Esophagus squamous epithelium (tissue), 5 donors: ENCODE measurements around the gene TMEM141. TPM values are rescaled to one million over a fixed set of nuclear protein-coding genes. Genes with fewer than 3 reads are reported as not detected.

Experiments used
- DNase-seq: peaks from one replicate; lab custom pipeline; 2025; lab: John Stamatoyannopoulos, UW
- H3K27ac ChIP-seq, 4 donors: fragments of 200-600 bp; sonication (generic); one replicate each; pipeline ENCODE4 v1.5.1; 2016 to 2019; ENCODE audit warnings: mild to moderate bottlenecking in 1 of 4
- H3K27me3 ChIP-seq, 4 donors: fragments of 200-600 bp; sonication (generic); 1 replicate in 3 of 4; 2 replicates in 1 of 4; pipeline versions ENCODE4 v1.5.1 to v1.6.0; 2017 to 2021; ENCODE audit warnings: antibody characterized with exemption in 1 of 4
- H3K36me3 ChIP-seq, 3 donors: fragments of 200-600 bp; sonication (generic); one replicate each; pipeline ENCODE4 v1.5.1; 2016 to 2019
- H3K4me1 ChIP-seq, 3 donors: fragments of 200-600 bp; sonication (generic); one replicate each; pipeline ENCODE4 v1.5.1; 2017 to 2019
- H3K4me3 ChIP-seq, 4 donors: fragments of 200-600 bp; sonication (generic); 1 replicate in 3 of 4; 2 replicates in 1 of 4; pipeline ENCODE4 v1.5.1; 2016 to 2019; ENCODE audit warnings: mild to moderate bottlenecking in 2 of 4, moderate library complexity in 1 of 4
- H3K9me3 ChIP-seq, 3 donors: fragments of 200-600 bp; sonication (generic); one replicate each; pipeline ENCODE4 v1.5.1; 2016 to 2019
- CTCF ChIP-seq, 6 experiments: fragments of 450-650 bp in 4 of 6; fragments of 200-600 bp in 2 of 6; sonication (generic) in 2 of 6; IDR thresholded peaks; one replicate each; pipeline ENCODE4 v1.5.1; 2016 to 2019; ENCODE audit warnings: antibody characterized with exemption in 6 of 6, mild to moderate bottlenecking in 4 of 6, moderate library complexity in 4 of 6
- POLR2A ChIP-seq, 4 donors: fragments of 450-650 bp; IDR thresholded peaks; one replicate each; pipeline ENCODE4 v1.6.1; 2017; ENCODE audit warnings: antibody characterized with exemption in 4 of 4, mild to moderate bottlenecking in 4 of 4, moderate library complexity in 3 of 4
- WGBS, 2 donors: methylation state at CpG; one replicate each; pipeline ENCODE4 v1.1.5; 2018; 5-methylcytosine and 5-hydroxymethylcytosine counted together
- intact Hi-C: fragments of 100-400 bp; cut with DNase I; formaldehyde crosslinking; loops from one replicate; pipeline ENCODE4 v1.15.0; 2022
- total RNA-seq, 4 donors: library from RNA; depleted of rRNA; stranded (reverse); fragments of >200 nt; gene quantifications; one replicate each; pipeline ENCODE4 v1.1.0, GENCODE V29; 2016
- donor health status: DM: yes; HTN: yes; CAD: no.

Gene TMEM141
- total RNA-seq, 4 donors from 2014 or later = 109 to 129 (median 123) TPM

- H3K9me3 ChIP-seq = peaks cover 0 to 10% (median 3%) of the 10 kb centered on the region in 3 donors
- intact Hi-C loops = no loop called here
- no peak for TF ChIP-seq CTCF (IDR thresholded peaks at IDR 0.05)
- no peak for TF ChIP-seq POLR2A (IDR thresholded peaks at IDR 0.05)
- no peak overlapping the region for H3K4me3 ChIP-seq
- no peaks in the 10 kb centered on the region for H3K36me3 ChIP-seq
- H3K27me3 ChIP-seq = peaks cover 0 to 49% (median 6%) of the 10 kb centered on the region in 4 donors
- DNase-seq = no peak
- no peak overlapping the region for H3K27ac ChIP-seq
- 81 to 86% methylated on average over 9 to 15 of the region's 22 CpGs for WGBS, 2 donors
- peaks cover 12 to 25% (median 12%) of the 10 kb centered on the region in 3 donors for H3K4me1 ChIP-seq
Observed at GRCh38 chr9:136747161-136748060, 43.7 kb upstream of the TMEM141 start.

GRCh38 chr9:136748201-136748600 is 42.9 kb upstream of the TMEM141 start, which contains the start of gene LCN6:
LCN6 (minus strand) TSS chr9:136748525; CDS start chr9:136748483, 42 bp downstream.
- H3K9me3 ChIP-seq = peaks cover 0 to 10% (median 3%) of the 10 kb centered on the region in 3 donors
- intact Hi-C loops = no loop called here
- peak within 1 kb of the TSS in 3 of 4 donors; percentile 6 to 55 (median 43) for H3K27ac ChIP-seq
- no peak for DNase-seq
- no peaks in the 10 kb centered on the region for H3K36me3 ChIP-seq
- WGBS, 2 donors = 28 to 90% methylated on average over 2 to 3 of the region's 8 CpGs
- peaks cover 0 to 42% (median 0%) of the 10 kb centered on the region in 4 donors for H3K27me3 ChIP-seq
- no peak within 1 kb of the TSS for H3K4me3 ChIP-seq
- H3K4me1 ChIP-seq = peaks cover 4 to 18% (median 4%) of the 10 kb centered on the region in 3 donors
- TF ChIP-seq POLR2A (IDR thresholded peaks at IDR 0.05) (no peak), CTCF (IDR thresholded peaks at IDR 0.05) (no peak)

- peaks cover 0 to 10% (median 3%) of the 10 kb centered on the region in 3 donors for H3K9me3 ChIP-seq
- peaks cover 0 to 42% (median 0%) of the 10 kb centered on the region in 4 donors for H3K27me3 ChIP-seq
- H3K4me1 ChIP-seq = peaks cover 0 to 10% (median 0%) of the 10 kb centered on the region in 3 donors
- no peak for TF ChIP-seq POLR2A (IDR thresholded peaks at IDR 0.05)
- TF ChIP-seq CTCF (IDR thresholded peaks at IDR 0.05) = no peak
- WGBS, 2 donors = 73 to 75% methylated on average over 11 to 14 of the region's 21 CpGs
- no peaks in the 10 kb centered on the region for H3K36me3 ChIP-seq
- peak overlapping the region in 3 of 4 donors; percentile 6 to 55 (median 43) for H3K27ac ChIP-seq
- H3K4me3 ChIP-seq = no peak overlapping the region
- intact Hi-C loops = no loop called here
- no peak for DNase-seq
Observed at GRCh38 chr9:136748666-136749611, 42.2 kb upstream of the TMEM141 start.

- Histone ChIP-seq H3K4me3 (no peak overlapping the region), H3K4me1 (peaks cover 0 to 10% (median 0%) of the 10 kb centered on the region in 3 donors), H3K27ac (no peak overlapping the region), H3K9me3 (peaks cover 0 to 11% (median 3%) of the 10 kb centered on the region in 3 donors), H3K36me3 (no peaks in the 10 kb centered on the region), H3K27me3 (peaks cover 0 to 39% (median 0%) of the 10 kb centered on the region in 4 donors)
- TF ChIP-seq CTCF (IDR thresholded peaks at IDR 0.05) (no peak), POLR2A (IDR thresholded peaks at IDR 0.05) (no peak)
- DNase-seq = no peak
- intact Hi-C loops = no loop called here
- WGBS, 2 donors = 25 to 36% methylated on average over 2 of the region's 2 CpGs
Observed at GRCh38 chr9:136750526-136750925, 40.6 kb upstream of the TMEM141 start.
